Measurements from ENCODE around the gene DSE.

The DSE gene

DNA sequence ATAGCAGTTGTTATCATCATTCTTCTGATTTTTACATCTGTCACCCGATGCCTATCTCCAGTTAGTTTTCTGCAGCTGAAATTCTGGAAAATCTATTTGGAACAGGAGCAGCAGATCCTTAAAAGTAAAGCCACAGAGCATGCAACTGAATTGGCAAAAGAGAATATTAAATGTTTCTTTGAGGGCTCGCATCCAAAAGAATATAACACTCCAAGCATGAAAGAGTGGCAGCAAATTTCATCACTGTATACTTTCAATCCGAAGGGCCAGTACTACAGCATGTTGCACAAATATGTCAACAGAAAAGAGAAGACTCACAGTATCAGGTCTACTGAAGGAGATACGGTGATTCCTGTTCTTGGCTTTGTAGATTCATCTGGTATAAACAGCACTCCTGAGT, 92.6 kb downstream of the DSE start:
- TF ChIP-seq ZFX (IDR thresholded peaks at IDR 0.05) = no peak
- TF ChIP-seq, protein P1, sequence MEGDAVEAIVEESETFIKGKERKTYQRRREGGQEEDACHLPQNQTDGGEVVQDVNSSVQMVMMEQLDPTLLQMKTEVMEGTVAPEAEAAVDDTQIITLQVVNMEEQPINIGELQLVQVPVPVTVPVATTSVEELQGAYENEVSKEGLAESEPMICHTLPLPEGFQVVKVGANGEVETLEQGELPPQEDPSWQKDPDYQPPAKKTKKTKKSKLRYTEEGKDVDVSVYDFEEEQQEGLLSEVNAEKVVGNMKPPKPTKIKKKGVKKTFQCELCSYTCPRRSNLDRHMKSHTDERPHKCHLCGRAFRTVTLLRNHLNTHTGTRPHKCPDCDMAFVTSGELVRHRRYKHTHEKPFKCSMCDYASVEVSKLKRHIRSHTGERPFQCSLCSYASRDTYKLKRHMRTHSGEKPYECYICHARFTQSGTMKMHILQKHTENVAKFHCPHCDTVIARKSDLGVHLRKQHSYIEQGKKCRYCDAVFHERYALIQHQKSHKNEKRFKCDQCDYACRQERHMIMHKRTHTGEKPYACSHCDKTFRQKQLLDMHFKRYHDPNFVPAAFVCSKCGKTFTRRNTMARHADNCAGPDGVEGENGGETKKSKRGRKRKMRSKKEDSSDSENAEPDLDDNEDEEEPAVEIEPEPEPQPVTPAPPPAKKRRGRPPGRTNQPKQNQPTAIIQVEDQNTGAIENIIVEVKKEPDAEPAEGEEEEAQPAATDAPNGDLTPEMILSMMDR (conservative IDR thresholded peaks at IDR 0.05) = no peak
- H3K27ac ChIP-seq = no peak overlapping the region

DNA sequence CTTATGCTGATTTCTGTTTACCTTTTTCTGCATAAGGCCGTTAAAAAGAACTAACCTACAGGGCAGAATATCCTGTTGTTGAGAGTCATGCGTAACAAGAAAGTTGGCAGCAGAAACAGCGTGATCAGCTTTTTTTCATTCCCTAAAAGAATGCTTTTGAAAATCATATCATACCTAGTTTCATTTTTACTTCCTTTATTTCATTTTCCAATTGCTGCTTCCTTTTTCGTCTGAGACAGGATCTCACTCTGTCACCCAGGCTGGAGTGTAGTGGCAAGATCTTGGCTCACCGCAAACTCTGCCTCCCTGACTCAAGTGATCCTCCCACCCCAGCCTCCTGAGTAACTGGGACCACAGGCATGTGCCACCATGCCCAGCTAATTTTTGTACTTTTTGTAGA, 94.5 kb downstream of the DSE start:
- no peak for TF ChIP-seq ZFX (IDR thresholded peaks at IDR 0.05)
- TF ChIP-seq, protein P1 (conservative IDR thresholded peaks at IDR 0.05) = no peak
- no peak overlapping the region for H3K27ac ChIP-seq

DNA sequence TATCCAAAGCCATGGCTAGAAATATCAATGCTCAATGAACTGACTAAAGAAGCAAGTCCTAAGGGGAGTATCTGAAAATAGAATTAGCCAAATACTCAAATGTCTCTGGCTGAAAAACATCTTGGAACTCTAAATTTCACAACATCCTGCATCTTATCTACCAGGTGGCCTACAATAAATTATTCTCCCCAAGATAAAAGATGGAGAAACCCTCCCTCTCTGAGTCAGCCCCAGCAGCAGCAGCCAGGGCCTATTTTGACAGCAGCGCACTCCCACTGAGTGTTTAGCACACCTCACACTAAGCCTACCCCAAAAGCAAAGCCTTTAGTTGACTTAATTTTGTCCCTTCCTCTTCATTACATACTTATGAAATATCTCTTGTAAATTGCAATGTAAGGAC, 96.3 kb downstream of the DSE start:
- no peak for TF ChIP-seq ZFX (IDR thresholded peaks at IDR 0.05)
- TF ChIP-seq, protein P1 (conservative IDR thresholded peaks at IDR 0.05) = no peak
- H3K27ac ChIP-seq = no peak overlapping the region

DNA sequence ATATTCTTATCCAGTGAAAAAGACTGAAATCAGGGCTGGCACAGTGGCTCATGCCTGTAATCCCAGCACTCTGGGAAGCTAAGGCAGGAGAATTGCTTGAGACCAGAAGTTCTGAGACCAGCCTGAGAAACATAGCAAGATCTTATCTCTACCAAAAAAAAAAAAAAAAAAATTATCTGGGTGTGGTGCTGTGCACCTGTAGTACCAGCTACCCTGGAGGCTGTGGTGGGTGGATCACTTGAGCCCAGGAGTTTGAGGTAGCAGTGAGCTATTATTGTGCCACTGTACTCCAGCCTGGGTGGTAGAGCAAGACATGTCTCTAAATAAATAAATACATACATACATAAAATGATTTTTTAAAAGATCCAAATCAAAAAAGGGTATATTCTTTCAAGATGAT, 96.8 kb downstream of the DSE start:
- H3K27ac ChIP-seq = no peak overlapping the region
- TF ChIP-seq ZFX (IDR thresholded peaks at IDR 0.05) = no peak
- TF ChIP-seq, protein P1 (conservative IDR thresholded peaks at IDR 0.05) = no peak

DNA sequence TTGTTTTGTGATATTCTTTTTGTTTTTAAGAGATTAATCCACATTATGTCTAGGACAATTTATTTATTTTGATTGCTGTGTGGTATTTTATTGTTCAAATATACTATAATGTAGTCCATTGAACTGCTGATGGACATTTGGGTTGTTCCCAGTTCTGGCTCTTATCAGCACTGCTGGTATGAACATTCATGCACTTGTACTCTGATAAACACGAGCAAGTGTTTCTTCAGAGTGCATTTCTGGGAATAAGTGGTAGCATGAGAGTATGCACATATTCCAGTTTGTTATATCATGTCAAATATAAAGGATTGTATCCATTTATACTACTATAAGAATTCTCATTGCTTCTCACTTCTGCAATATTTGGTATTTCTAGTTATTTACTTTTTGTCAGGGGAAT, 97.5 kb downstream of the DSE start:
- H3K27ac ChIP-seq = no peak overlapping the region
- TF ChIP-seq, protein P1 (conservative IDR thresholded peaks at IDR 0.05) = no peak
- no peak for TF ChIP-seq ZFX (IDR thresholded peaks at IDR 0.05)

DNA sequence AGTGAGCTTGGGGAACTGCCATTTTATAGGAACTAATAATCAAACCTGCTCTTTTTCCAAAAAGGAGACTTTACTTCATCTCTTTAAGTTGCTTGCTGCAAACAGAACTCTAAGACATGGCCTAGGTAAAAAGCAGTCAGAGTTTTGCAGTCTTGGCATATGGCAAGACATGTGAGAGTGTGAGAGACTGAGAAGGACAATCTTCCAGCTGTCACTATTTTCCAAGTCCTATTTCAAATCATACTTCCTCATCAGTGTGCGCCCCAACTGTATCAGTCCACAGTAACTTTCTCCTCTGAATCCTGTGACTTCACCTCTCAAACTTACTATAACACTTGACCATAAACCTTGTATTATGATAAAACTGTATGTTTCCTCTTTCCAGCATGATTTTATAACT, 100.8 kb downstream of the DSE start:
- no peak for TF ChIP-seq ZFX (IDR thresholded peaks at IDR 0.05)
- TF ChIP-seq, protein P1 (conservative IDR thresholded peaks at IDR 0.05) = no peak
- no peak overlapping the region for H3K27ac ChIP-seq

DNA sequence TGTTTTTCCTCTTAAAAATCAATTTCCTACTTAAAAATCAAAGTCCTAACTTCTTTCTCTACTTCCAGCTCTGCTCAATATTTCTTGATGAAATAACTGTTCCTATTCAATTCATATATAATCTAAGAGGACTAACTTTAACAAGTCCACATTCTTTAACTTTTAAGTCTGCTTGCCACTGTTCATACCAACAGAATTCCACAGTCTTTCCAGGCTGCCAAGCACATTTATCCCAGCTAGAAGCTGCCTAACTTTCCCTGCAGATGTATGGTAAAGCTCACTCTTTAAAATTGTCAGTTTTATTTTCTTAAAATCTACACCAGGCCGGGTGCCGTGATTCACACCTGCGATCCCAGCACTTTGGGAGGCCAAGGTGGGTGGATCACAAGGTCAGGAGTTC, 102.0 kb downstream of the DSE start:
- no peak for TF ChIP-seq ZFX (IDR thresholded peaks at IDR 0.05)
- TF ChIP-seq, protein P1 (conservative IDR thresholded peaks at IDR 0.05) = no peak
- no peak overlapping the region for H3K27ac ChIP-seq

All from C4-2B (cell line).